ENCODE results near the gene NEDD4L.

NEDD4L gene

DNA sequence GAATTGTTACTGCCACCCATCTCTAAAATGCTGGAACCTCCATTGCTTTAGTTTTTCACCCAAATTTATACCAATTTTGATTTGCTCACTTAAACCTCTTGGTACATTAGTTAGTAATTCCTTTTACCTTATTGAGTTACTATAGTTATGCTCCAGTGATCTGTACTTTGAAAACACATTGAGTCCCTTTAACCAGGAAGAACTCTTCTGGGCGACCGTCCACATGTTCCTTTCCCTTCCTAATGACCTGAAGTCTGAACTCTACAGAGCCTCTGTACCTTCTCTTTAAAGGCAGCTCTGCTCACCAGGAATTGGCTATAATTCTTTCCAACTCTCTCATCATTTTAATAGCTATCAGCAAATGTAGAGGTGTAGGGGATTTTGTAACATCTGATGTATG is 290.0 kb downstream of the NEDD4L start:
- no peak for DNase-seq

DNA sequence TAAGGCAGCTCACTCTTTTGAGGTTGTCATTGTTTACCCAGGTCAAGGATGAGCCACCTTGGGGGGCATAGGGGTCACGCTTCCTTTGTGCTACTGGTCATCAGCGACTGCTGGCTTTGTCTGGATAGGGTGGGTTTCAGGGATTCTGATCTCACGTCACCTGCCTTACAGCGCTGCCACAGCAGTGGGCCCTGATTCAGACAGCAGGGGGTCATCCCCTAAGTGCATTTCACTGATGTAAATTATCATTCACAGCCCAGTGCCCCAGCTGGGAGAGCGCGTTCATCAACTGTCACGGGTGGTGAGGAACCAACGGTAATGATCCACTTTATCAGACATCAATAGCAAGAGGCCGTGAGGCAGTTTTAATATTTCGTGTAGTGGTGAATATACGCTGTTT is 291.2 kb downstream of the NEDD4L start:
- no peak for DNase-seq

DNA sequence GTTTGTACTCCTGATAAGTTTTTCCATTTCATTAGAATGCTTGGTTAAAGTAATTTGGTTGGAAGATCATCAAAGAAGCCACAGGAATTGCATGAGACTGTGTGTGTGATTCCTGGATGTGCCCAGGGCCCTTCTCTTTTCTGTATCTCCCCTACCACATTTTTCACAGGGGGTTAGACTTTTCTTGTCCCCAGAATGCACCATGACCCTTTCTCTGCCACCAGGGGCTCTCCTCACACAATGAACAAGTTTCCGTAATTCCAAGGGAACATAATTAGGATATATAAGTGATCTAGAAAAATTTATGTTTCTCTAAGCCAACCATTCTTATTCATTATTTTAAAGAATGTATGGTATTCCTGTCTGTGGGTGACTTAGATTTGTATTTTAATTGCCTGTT is 291.8 kb downstream of the NEDD4L start:
- no peak for DNase-seq

DNA sequence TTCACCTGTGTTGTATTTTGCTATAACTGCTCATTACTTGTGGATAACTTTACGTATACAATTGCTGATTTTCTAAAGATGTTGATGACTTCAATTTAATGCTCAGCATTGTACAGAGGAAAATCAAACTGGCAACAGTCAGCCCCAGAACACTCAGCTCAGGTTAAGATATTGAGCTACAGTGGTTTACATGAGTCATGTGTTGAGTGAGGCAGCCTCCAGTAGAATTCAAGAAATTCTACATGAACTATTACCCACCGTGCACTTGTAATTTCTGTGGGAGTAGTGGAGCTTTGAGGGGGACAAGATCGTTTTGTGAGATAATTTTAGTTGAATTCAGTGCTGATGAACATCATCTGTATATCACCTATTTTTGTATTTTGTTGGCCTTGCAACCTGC is 292.6 kb downstream of the NEDD4L start:
- no peak for DNase-seq

DNA sequence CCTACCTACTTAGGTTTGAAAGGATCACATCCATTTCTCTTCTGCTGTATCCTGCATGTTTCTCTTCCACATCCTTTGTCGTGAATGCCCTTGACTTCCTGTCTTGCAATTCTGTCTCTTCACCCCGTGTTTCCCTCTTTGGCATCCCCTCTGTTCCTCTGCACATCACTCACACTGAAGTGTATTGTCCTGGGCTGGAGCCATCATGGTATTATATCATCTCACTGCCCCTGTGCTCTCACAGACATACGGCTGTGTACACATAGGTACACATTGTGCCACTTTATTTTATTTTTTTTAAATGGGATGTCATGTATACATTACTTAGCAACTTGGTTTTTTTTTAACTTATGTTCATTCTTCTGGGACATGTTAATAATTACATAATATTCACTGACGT is 293.3 kb downstream of the NEDD4L start:
- no peak for DNase-seq

DNA sequence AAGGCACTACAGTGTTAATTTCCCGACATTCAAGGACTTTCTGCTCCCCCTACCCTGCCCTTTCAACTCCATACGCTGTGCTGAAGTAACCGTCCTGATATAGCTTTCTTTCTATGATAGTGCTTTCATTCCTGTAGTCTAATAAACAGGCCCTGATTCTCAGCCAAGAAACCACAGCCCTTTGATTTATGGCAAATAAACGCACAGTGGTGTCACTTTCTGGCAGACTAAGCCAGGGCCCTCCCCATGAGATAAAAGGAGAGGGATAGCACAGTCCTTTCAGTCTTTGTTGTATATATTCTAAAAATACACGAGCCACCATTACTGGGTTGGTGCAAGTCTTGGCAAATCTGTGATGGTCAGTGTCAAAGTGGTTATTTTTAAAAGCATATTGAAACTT is 293.7 kb downstream of the NEDD4L start:
- DNase-seq = no peak

DNA sequence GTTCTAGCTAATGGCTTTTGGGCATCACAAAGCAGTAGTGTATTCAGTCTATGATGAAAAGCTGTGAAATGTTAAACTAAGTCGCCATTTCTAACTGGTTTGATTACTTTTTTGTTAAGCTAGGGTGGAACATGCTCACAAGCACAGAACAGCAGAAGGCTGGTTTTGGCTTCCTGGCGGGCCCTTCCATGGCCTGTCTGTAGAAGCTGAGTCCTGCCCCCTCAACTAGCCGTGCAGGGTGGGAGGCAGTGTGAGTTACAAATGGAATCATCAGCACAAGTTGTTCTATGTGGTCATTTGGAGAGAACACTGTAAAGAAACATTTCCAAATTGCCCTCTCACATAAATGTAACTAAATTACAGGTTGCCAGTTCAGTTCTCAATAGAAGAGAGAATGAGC is 294.1 kb downstream of the NEDD4L start:
- no peak for DNase-seq

DNA sequence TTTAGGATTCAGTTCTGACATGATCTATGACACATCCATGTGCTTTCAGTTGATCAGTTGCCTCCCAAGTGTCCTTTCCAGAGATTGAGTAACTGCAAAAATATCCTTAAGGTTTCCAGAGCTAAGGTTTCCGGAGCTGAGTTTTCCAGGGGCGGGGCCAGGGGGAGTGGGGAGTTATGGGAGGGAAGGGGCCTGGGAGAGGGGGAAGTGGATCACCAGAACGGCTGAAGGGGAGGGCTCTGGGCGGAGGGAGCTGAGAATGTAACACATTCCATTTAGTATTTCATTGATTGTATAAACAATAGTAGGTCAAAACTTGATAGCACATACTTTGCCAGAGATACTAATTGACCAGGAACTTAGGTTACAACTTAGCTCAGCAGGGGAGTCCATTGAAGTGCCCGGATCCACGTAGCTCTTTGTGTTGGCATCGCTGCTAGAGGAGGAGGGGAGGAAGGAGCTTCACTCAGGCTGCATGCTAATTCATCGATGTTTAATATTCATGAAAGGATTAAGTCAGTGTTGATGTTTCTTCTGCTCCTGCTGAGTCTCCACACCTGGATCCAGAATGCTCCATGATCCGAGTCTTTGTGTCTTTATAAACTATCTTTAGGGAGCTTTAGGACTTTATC is 295.1 kb downstream of the NEDD4L start:
- DNase-seq = no peak

DNA sequence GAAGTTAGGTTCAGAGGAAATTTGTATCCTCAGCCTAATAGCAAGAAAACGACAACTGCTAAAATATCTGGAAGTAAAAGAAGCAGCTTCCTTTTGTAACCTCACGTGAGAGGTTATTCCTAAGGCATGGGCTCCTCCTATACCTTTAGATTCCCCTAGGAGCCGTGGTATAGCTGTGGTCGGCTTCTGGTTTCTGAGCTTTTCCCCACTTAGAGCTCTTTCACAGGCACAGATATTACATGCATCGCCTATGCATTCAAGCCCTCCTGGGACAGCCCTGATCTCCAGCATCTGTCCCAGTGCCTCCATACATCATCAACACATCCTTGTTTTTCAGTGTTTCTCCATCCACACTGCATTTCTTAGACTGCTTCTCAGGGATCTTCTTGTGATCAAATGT is 295.9 kb downstream of the NEDD4L start:
- no peak for DNase-seq

DNA sequence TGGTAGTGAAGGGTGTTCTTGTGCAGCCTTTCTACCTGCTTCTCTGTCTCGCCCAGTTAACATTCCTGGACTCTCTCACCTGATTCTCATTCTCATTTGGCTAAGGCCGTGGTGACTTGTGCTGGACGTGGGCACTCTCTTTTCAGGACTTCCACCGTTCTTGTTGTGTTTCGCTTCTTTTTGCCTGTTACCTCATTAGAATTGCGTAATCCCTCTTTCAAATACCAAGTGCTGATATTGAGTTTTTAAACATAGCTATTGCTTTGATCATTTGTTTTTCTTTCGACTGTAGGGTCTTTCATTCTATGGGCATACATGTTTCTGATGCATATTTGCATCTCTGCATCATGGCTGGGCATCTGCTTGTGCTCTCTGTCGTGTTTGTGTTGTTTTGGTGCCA is 297.9 kb downstream of the NEDD4L start:
- no peak for DNase-seq

DNA sequence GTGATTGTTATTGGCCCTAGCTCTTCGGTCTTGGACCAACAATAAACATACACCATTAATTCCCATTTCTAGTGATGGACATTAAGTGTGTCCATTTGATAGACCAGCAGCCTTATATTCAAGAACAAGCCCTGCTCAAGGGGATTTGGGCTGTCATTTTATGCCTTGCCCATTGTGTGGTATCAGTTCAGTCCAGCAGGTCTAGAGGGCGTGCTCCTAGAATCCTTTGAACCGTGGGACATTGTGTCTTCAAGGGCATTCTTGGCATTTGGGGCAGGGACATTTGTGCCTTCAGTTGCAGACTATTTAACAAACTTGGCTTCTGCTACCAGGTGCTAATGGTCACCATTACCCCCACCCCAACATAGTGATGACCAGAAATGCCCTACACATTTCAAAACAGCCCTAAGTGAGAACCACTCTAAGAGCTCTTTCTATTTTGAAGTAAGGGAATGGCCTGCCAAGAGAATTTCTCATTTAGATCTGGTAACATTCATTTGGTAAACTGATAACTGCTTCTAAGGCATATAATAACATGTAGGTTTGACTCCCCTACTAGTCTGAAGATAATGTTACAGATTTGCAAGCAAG is 300.1 kb downstream of the NEDD4L start:
- DNase-seq = no peak

DNA sequence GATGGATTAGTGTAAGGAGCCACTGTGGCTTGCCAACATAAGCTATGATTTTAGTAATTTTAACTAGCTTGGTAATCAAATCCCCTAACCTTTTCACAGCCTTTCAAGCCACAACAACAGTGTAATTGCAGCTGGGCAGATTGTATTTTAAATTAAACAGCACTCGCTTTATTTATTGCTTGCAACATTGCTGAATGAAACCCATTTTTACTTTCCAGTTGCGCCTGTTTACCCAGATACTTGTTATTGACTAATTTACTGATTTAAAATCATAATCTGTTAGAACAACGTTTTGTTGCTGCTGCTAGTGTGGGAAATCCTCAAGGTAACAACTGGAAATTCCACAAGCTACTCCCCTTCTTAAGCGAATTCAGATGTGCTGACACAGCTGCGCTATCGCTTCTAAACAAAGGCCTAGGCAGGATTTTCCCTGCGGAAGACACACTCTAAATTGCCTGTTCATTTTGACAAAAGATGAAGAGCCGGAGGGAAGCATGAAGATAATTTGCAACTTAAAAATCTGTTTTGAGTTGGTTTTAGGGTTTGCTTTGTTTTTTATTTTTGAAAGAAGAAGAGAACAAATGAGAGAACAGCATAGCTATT is 300.9 kb downstream of the NEDD4L start:
- no peak for DNase-seq

DNA sequence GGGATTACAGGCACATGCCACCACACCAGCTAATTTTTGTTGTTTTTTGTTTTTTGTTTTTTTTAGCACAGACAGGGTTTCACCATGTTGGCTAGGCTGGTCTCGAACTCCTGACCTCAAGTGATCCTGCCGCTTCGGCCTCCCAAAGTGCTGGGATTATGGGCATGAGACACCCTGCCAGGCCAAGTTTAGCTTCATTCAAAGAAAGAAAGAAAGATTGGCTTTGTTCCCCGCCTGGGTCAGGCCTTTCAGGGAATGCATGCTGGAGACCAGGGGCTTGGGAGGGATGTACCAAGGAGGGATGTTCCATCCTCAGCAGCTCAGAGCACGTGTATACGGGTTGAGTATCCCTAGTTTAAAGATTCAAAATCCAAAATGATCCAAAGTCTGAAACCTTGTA is 301.8 kb downstream of the NEDD4L start:
- DNase-seq = no peak

DNA sequence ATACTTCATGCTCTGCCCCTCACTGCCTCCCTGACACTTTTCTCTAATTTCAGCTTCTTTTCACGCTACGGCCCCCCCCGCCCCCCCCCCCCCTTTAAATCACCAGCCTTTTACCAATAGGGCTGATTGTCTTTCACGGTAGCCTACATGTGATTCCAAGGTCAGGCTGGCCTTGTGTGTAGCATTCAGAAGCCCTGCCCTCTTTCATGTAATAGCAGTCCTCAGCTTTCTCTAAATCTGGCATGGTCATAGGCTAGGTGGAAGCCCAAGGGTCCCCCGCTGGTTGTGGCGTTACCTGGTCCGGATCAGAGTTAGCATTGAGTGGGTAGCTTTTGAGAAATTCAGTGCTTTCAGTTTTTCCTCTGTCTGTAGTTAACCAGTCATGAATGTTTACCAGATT is 303.1 kb downstream of the NEDD4L start:
- DNase-seq = no peak

DNA sequence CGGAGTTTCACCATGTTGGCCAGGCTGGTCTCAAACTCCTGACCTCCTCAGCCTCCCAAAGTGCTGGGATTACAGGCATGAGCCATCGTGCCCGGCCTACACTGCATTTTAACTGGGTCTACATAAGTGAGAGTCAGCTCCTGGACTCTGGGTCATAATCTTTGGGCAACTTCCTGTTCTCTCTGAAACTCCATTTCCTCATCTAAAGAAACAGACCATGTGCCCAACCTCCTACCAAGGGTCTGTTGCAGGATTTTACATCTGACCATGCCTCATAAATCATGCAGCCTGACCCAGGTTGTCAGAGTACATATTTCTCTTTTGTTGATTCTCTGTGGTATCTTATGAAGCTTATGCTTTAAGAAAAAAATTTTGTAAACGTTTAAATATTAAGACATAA is 304.5 kb downstream of the NEDD4L start:
- DNase-seq = no peak

DNA sequence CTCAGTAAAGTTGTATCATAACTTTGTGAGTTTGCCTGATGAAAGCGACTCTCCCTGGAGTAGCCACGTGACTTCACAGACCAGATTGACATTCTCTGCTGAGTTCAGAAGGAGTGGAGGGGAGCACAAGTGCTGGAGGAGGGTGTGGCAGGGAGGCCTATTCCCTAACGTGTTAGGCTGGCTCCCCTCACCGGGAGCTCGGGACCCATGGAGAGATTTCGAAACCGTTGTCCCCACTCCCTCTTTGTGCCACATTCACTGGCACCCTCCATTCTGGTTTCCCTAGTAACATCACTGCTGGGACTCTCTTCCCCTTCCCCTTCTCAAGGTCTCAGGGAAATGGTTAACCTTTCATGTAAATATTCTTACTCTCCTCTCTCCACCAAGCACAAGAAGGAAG is 304.9 kb downstream of the NEDD4L start:
- no peak for DNase-seq

DNA sequence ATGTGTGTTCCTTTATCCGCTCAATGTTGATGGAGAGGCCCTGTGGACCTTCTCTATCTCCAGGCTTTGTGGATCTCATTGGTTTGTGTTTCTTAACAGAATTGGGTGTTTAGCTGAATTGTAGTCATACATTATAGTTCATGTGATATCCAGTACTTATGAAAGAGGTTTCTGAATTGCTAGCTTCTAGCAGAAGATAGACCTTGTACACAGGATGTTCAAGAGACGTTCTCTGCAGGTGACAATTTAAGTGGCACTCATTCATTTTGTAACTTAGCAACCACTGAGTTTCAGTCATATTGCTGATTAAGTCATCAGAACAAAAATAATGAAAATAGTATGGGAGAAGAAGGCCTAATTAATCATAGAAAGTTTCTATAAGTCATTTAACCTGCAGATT is 305.6 kb downstream of the NEDD4L start:
- no peak for DNase-seq

DNA sequence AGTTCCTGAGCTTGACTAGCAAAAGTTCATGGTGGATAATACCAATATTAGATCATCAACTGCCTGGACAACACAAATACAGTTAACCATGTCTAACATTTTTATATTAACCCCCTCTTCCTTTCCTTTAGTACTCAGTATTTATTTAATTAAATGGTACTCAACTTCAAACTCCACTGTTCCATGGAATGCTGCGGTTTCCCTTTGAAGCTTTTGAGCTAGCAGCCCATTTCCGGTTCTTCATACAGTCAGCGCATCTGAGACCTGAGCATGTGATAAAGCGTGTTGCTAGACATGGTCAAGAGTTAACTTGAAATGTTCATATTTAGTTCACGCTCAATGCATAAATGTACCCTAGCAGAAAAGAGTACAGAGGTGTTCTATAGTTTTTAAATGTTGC is 306.5 kb downstream of the NEDD4L start:
- DNase-seq = no peak

DNA sequence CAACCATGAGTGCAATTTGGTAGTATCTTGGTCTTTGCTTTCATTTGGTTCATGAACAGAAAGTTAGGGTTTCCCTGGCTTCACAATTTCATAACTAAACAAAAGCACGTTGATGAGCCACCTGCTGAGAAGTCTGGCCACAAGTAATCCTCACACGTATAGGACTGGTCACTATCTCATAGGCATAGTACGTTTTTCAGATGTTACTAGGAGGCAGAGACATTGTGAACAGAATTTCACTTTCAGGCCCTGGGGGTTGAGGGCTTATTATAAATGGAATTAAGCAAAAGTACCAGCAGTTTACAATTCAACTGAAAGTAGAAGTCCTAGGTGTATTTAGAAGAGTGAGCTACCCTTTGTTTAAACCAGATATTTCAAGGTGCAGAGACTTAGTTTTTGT is 307.8 kb downstream of the NEDD4L start:
- DNase-seq = no peak

DNA sequence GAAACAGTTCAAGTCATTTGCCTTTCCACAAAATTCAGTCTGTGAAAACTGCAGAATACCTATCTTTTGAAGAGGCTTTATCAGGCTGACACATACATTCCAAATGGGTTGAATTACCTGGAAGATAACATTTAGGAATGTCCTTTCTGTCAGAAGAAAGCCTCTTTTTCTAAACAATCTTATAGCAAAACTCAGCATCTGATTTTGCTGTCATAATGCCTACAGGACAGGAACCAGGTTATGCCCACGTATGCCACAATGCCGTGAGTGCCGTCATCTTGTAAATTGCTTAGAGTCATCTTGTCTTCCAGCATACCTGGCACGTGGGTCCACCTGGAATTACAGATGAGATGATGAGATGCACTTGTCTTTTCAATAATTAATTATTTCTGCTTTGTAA is 309.6 kb downstream of the NEDD4L start:
- no peak for DNase-seq

DNA sequence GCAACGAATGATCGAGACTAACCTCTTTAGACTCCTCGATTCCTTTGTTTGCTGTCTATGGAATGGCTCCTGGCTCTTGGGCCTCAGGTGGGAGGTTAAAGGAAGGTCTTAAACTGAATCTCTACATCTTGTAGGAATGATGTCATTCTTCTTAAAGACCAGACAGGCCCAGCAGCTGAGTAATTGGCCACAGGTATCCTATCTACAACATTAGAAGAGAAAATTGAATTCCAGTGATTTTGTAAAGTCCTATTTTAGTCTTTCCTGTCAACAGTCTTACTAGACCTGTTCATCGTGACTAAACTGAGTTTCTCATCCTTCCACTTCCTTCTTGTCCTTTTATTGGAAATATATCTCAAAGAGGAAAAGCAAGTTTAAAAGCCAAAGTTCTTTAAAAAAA is 310.0 kb downstream of the NEDD4L start:
- DNase-seq = no peak

DNA sequence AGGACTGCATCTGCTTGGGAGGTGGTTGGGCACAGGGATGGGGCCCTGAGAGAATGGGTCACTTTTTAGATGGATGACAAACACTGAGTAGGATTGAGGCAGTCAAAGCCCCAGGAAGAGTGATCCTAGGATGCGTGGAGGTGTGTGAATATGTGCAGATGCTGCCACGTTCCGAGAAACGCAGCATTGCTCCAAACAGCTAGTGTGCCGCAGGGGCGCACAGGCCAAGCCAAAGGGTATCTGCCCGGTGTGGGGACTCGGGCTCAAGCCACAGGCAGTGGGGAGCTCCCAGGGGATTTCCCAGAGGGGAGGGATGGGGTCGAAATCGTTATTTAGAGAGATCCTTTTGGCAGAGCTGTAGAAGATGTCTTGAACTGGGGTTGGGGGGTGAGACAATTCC is 310.8 kb downstream of the NEDD4L start:
- no peak for DNase-seq

DNA sequence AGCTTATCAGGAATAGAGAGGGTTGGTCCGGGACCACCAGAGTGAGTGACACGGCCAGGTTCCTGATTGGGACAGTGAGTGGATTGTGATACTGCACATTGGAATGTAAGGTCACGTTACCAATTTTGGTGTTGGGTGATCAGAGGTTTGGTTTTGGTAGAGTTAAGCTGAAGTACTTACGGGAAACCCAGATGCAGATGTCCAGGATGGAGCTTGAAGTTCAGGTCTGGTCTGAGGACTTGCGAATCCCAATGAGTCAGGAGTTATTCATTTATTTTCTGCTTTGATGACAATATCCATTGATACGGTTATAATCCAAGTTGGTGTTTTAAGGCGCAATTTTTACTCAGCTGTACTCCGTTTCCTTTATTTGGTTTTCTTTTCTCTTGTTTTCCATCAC is 311.2 kb downstream of the NEDD4L start:
- no peak for DNase-seq

DNA sequence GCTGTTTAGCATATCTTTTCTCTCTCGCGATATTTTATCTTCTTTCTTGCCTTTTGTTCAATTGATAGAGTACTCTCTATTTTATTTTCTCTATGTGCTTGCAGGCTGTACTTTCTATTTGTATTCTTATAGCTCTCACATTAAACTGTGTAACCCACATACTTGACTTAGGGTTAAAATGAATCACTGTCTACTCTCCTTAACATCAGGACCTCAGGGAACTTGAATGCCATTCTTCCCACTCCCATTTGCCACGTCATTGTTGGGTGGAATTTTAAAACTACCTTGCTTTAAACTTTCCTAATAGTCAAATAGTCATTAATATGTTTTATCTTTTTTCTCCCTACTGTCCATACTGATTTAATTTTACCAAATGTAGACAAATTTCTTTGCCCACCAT is 315.2 kb downstream of the NEDD4L start:
- DNase-seq = no peak

DNA sequence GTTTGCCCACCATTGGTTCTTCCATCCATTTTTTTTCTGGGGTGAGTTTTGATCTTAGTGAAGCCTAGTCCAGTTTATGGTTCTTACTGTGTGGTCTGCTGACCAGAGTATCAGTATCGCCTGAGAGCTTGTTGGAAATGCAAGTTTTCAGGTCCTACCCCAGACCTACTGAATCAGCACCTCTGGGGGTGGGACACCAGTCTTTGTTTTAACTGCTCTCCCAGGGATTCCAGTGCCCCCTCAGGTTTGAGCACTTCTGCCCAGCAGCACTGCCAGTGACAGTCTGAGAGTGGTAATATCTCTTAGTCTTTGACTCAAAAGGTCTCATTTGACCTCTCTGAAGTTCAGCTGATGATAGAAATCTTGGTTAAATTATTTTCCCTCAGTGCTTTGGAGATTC is 315.6 kb downstream of the NEDD4L start:
- no peak for DNase-seq

Measured in AML-193 (cell line).